IMR-90 (cell line): ENCODE measurements around the gene MNAT1. TPM values are rescaled to one million over a fixed set of nuclear protein-coding genes. Genes with fewer than 3 reads are reported as not detected.

Experiments
- ATAC-seq: fragments of 200-7000 bp; cut with Tn5 transposase; 2 replicates; pipeline ENCODE4 v1.9.1; 2020; ENCODE audit warnings: low read depth, mild to moderate bottlenecking, moderate library complexity
- BruUV-seq: library from RNA; stranded (reverse); fragments of 400-500 nt; replicated peaks from 2 replicates; lab custom pipeline; 2021; lab: Mats Ljungman, UMichigan
- CTCF ChIA-PET: fragments of 300-600 bp; formaldehyde crosslinking; extraction: SDS; loops from one replicate; lab custom pipeline; 2021; ENCODE audit warnings: antibody characterized with exemption; lab: Yijun Ruan, JAX
- POLR2A ChIA-PET: fragments of 300-600 bp; sonication (Branson Sonifier 250); formaldehyde crosslinking; loops from one replicate; lab custom pipeline; 2022; ENCODE audit warnings: antibody characterized with exemption; ENCODE audit not compliant: unreplicated experiment; lab: Charles Lee
- DNase-seq: peaks from one replicate; pipeline ENCODE4 v3.0.0; 2013
- H2AFZ ChIP-seq: replicated peaks from 2 replicates; pipeline ENCODE3; 2013; ENCODE audit warnings: low read length, mild to moderate bottlenecking; ENCODE audit not compliant: poor library complexity
- H2AK5ac ChIP-seq: 2 replicates; pipeline ENCODE4 v1.6.1; 2013; ENCODE audit warnings: low read depth, low read length, inconsistent platforms
- H2AK9ac ChIP-seq: replicated peaks from 2 replicates; pipeline ENCODE3; 2013; ENCODE audit warnings: mild to moderate bottlenecking, low read depth, low read length, moderate library complexity; ENCODE audit not compliant: poor library complexity
- H2BK120ac ChIP-seq: 2 replicates; pipeline ENCODE4 v1.6.1; 2013; ENCODE audit warnings: low read depth, low read length, inconsistent platforms
- H2BK15ac ChIP-seq: 3 replicates; pipeline ENCODE4 v1.6.1; 2013; ENCODE audit warnings: low read depth, low read length, inconsistent platforms
- H2BK20ac ChIP-seq: 2 replicates; pipeline ENCODE4 v1.6.1; 2013; ENCODE audit warnings: low read depth, mild to moderate bottlenecking, inconsistent platforms, low read length, moderate library complexity
- H2BK5ac ChIP-seq: 2 replicates; pipeline ENCODE4 v1.6.1; 2013; ENCODE audit warnings: mild to moderate bottlenecking, low read depth, low read length, inconsistent platforms; ENCODE audit not compliant: poor library complexity, severe bottlenecking
- H3K14ac ChIP-seq: replicated peaks from 2 replicates; pipeline ENCODE4 v1.6.1; 2013; ENCODE audit warnings: low read depth, low read length, inconsistent platforms
- H3K18ac ChIP-seq: 2 replicates; pipeline ENCODE4 v1.6.1; 2013; ENCODE audit warnings: low read depth, low read length, control low read depth
- H3K23ac ChIP-seq: 2 replicates; pipeline ENCODE4 v1.6.1; 2013; ENCODE audit warnings: low read depth, low read length, inconsistent platforms
- H3K27ac ChIP-seq: 2 replicates; pipeline ENCODE4 v1.5.1; 2013; ENCODE audit warnings: mild to moderate bottlenecking, control low read depth, low read length; ENCODE audit not compliant: insufficient read depth
- H3K27me3 ChIP-seq: 2 replicates; pipeline ENCODE4 v1.6.1; 2013; ENCODE audit warnings: low read length; ENCODE audit not compliant: control insufficient read depth, insufficient read depth
- H3K36me3 ChIP-seq: 2 replicates; pipeline ENCODE4 v1.6.1; 2013; ENCODE audit warnings: low read length, mixed read lengths; ENCODE audit not compliant: control insufficient read depth, insufficient read depth
- H3K4ac ChIP-seq: 2 replicates; pipeline ENCODE4 v1.6.1; 2013; ENCODE audit warnings: low read depth, low read length, inconsistent platforms
- H3K4me1 ChIP-seq: 2 replicates; pipeline ENCODE4 v1.6.1; 2013; ENCODE audit warnings: low read length, mixed read lengths; ENCODE audit not compliant: control insufficient read depth, insufficient read depth
- H3K4me2 ChIP-seq: 2 replicates; pipeline ENCODE4 v1.6.1; 2013; ENCODE audit warnings: low read depth, mild to moderate bottlenecking, control low read depth, low read length, moderate library complexity
- H3K4me3 ChIP-seq: 2 replicates; pipeline ENCODE4 v1.5.1; 2013; ENCODE audit warnings: low read depth, mild to moderate bottlenecking, control low read depth, low read length, moderate library complexity; ENCODE audit not compliant: insufficient read depth
- H3K56ac ChIP-seq: 2 replicates; pipeline ENCODE4 v1.6.1; 2013; ENCODE audit warnings: low read length, inconsistent platforms; ENCODE audit not compliant: insufficient read depth; ENCODE audit errors: extremely low read depth
- H3K79me1 ChIP-seq, 2 experiments: 2 replicates each; pipeline ENCODE4 v1.6.1; 2013; ENCODE audit warnings: low read length in 2 of 2, inconsistent platforms in 1 of 2, low read depth in 1 of 2
- H3K9ac ChIP-seq: 2 replicates; pipeline ENCODE4 v1.6.1; 2013; ENCODE audit warnings: low read depth, low read length, control low read depth
- H3K9me1 ChIP-seq: 2 replicates; pipeline ENCODE4 v1.6.1; 2013; ENCODE audit warnings: low read length, inconsistent platforms; ENCODE audit not compliant: insufficient read depth
- H3K9me3 ChIP-seq: 2 replicates; pipeline ENCODE4 v1.6.1; 2013; ENCODE audit warnings: low read length; ENCODE audit not compliant: control insufficient read depth, insufficient read depth
- H4K20me1 ChIP-seq: 2 replicates; pipeline ENCODE4 v1.6.1; 2013; ENCODE audit warnings: low read length, inconsistent platforms; ENCODE audit not compliant: insufficient read depth
- H4K5ac ChIP-seq: 2 replicates; pipeline ENCODE4 v1.6.1; 2013; ENCODE audit warnings: mild to moderate bottlenecking, low read depth, low read length, control low read depth
- H4K8ac ChIP-seq, 2 experiments: 2 replicates each; pipeline ENCODE4 v1.6.1; 2013; ENCODE audit warnings: low read depth in 2 of 2, low read length in 2 of 2, control low read depth in 1 of 2, inconsistent platforms in 1 of 2
- H4K91ac ChIP-seq: 2 replicates; pipeline ENCODE4 v1.6.1; 2013; ENCODE audit warnings: low read depth, low read length, inconsistent platforms; ENCODE audit not compliant: insufficient read depth
- BHLHE40 ChIP-seq: fragments of 150-350 bp; IDR thresholded peaks from 2 replicates; pipeline ENCODE4 v1.6.1; 2016; ENCODE audit warnings: mild to moderate bottlenecking, low read depth, low read length
- CEBPB ChIP-seq: IDR thresholded peaks from 2 replicates; pipeline ENCODE4 v1.6.1; 2012; ENCODE audit warnings: low read depth, low read length, improper control_type of control experiment
- CHD1 ChIP-seq: IDR thresholded peaks from 2 replicates; pipeline ENCODE4 v1.6.1; 2012; ENCODE audit warnings: low read depth, low read length, improper control_type of control experiment
- CTCF ChIP-seq: conservative IDR thresholded peaks from 2 replicates; pipeline ENCODE4 v1.5.1; 2012; ENCODE audit warnings: mild to moderate bottlenecking, low read depth, low read length, improper control_type of control experiment
- FOS ChIP-seq: fragments of 150-350 bp; IDR thresholded peaks from 2 replicates; pipeline ENCODE4 v1.6.1; 2016; ENCODE audit warnings: low read depth, low read length
- MAFK ChIP-seq: IDR thresholded peaks from 2 replicates; pipeline ENCODE4 v1.6.1; 2012; ENCODE audit warnings: low read depth, low read length, improper control_type of control experiment
- MAZ ChIP-seq: IDR thresholded peaks from 2 replicates; pipeline ENCODE4 v1.6.1; 2012; ENCODE audit warnings: low read depth, mild to moderate bottlenecking, low read length, improper control_type of control experiment, moderate library complexity, borderline replicate concordance
- MXI1 ChIP-seq: IDR thresholded peaks from 2 replicates; pipeline ENCODE4 v1.6.1; 2012; ENCODE audit warnings: low read depth, mild to moderate bottlenecking, low read length, moderate library complexity, borderline replicate concordance
- NFE2L2 ChIP-seq: fragments of 150-350 bp; IDR thresholded peaks from 2 replicates; pipeline ENCODE4 v1.6.1; 2016; ENCODE audit warnings: low read depth, mild to moderate bottlenecking, low read length
- POLR2A ChIP-seq: IDR thresholded peaks from 2 replicates; pipeline ENCODE4 v1.6.1; 2012; ENCODE audit warnings: mild to moderate bottlenecking, low read depth, low read length
- RAD21 ChIP-seq: IDR thresholded peaks from 2 replicates; pipeline ENCODE4 v1.6.1; 2012; ENCODE audit warnings: low read length, improper control_type of control experiment
- RCOR1 ChIP-seq: IDR thresholded peaks from 2 replicates; pipeline ENCODE4 v1.6.1; 2012; ENCODE audit warnings: mild to moderate bottlenecking, low read length, improper control_type of control experiment; ENCODE audit not compliant: insufficient replicate concordance
- RFX5 ChIP-seq: IDR thresholded peaks from 2 replicates; pipeline ENCODE4 v1.8.0; 2012; ENCODE audit warnings: low read depth, mild to moderate bottlenecking, low read length, moderate library complexity
- SMC3 ChIP-seq: fragments of 150-350 bp; IDR thresholded peaks from 2 replicates; pipeline ENCODE4 v1.6.1; 2016; ENCODE audit warnings: low read depth, mild to moderate bottlenecking, antibody characterized with exemption, low read length, moderate library complexity
- USF2 ChIP-seq: fragments of 150-350 bp; IDR thresholded peaks from 2 replicates; pipeline ENCODE4 v1.6.1; 2017; ENCODE audit warnings: mild to moderate bottlenecking, antibody characterized with exemption, low read length, low read depth
- WGBS, 2 experiments: methylation state at CpG; one replicate each; pipeline versions ENCODE4 v1.1.5 to v1.1.7; 2013; ENCODE audit warnings: missing lambda C conversion rate in 2 of 2; ENCODE audit not compliant: insufficient read length in 1 of 2; ENCODE audit errors: extremely low coverage in 2 of 2; 5-methylcytosine and 5-hydroxymethylcytosine counted together
- dilution Hi-C: fragments of 300-500 bp; cut with HindIII; formaldehyde crosslinking; loops from one replicate; pipeline ENCODE4 v1.14.3; 2018; ENCODE audit warnings: low sequenced_read_pairs; ENCODE audit not compliant: unreplicated experiment
- in situ Hi-C: fragments of 300-500 bp; cut with MboI; formaldehyde crosslinking; loops from 3 replicates; pipeline ENCODE4 v1.14.3; 2019; ENCODE audit warnings: low sequenced_read_pairs, inconsistent platforms, mixed read lengths
- intact Hi-C: fragments of 100-400 bp; cut with micrococcal nuclease; formaldehyde crosslinking; loops from 2 replicates; pipeline ENCODE4 v1.10.0; 2022
- polyA plus RNA-seq, 3 experiments: library from polyadenylated mRNA; depleted of rRNA; stranded (reverse); fragments of >200 nt; gene quantifications; 2 replicates each; pipeline ENCODE4 v1.2.3, GENCODE V29; 2012; ENCODE audit warnings: low replicate concordance in 1 of 3
- total RNA-seq: library from RNA; depleted of rRNA; stranded (reverse); fragments of >200 nt; gene quantifications from 2 replicates; pipeline ENCODE4 v1.2.3, GENCODE V29; 2012
- TF ChIP-seq, protein P1 (sequence below): fragments of 150-350 bp; IDR thresholded peaks from 2 replicates; pipeline ENCODE4 v1.6.1; 2016; ENCODE audit warnings: low read depth, mild to moderate bottlenecking, low read length, moderate library complexity, borderline replicate concordance

Gene MNAT1
- total and polyA plus RNA-seq, 2 of the 4 experiments (the other 2 are of a cell fraction): 48.2 to 53.0 TPM

- no peaks in the 10 kb centered on the region for H4K20me1 ChIP-seq
- ATAC-seq: no peak
- no peaks in the 10 kb centered on the region for H3K79me1 ChIP-seq
- WGBS, 2 experiments: no CpG with 5 or more reads among the region's 4 CpGs
- no peak overlapping the region for H3K27ac ChIP-seq
- H3K4me2 ChIP-seq: no peak overlapping the region
- H2AK9ac ChIP-seq: no peak overlapping the region
- TF ChIP-seq USF2 (no peak), SMC3 (no peak), CTCF (no peak), NFE2L2 (no peak), BHLHE40 (no peak), RCOR1 (no peak), CHD1 (no peak), POLR2A (no peak), RFX5 (no peak), MXI1 (no peak), CEBPB (no peak), FOS (no peak), MAFK (no peak), RAD21 (no peak), MAZ (no peak)
- TF ChIP-seq, protein P1, sequence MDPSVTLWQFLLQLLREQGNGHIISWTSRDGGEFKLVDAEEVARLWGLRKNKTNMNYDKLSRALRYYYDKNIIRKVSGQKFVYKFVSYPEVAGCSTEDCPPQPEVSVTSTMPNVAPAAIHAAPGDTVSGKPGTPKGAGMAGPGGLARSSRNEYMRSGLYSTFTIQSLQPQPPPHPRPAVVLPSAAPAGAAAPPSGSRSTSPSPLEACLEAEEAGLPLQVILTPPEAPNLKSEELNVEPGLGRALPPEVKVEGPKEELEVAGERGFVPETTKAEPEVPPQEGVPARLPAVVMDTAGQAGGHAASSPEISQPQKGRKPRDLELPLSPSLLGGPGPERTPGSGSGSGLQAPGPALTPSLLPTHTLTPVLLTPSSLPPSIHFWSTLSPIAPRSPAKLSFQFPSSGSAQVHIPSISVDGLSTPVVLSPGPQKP: no peak
- H3K18ac ChIP-seq: no peak overlapping the region
- H3K4ac ChIP-seq: no peak overlapping the region
- H3K4me3 ChIP-seq: no peak overlapping the region
- H4K5ac ChIP-seq: no peak overlapping the region
- H3K23ac ChIP-seq: no peak overlapping the region
- no TSS peak for BruUV-seq
- intact Hi-C loops (no loop called here), in situ Hi-C loops (no loop called here), dilution Hi-C loops (no loop called here)
- no peaks in the 10 kb centered on the region for H3K4me1 ChIP-seq
- H3K56ac ChIP-seq: no peak overlapping the region
- H3K27me3 ChIP-seq: no peaks in the 10 kb centered on the region
- H2BK15ac ChIP-seq: no peak overlapping the region
- H3K9me1 ChIP-seq: no peaks in the 10 kb centered on the region
- H2AFZ ChIP-seq: no peak overlapping the region
- H2AK5ac ChIP-seq: no peak overlapping the region
- no peak overlapping the region for H2BK20ac ChIP-seq
- no peak overlapping the region for H2BK120ac ChIP-seq
- ChIA-PET CTCF (no interaction called here), POLR2A (no interaction called here)
- H3K9me3 ChIP-seq: peaks cover 2% of the 10 kb centered on the region; the same call in 1 of the 2 replicates
- DNase-seq: no peak
- no peak overlapping the region for H3K14ac ChIP-seq
- no peak overlapping the region for H4K8ac ChIP-seq
- H2BK5ac ChIP-seq: no peak overlapping the region
- H3K9ac ChIP-seq: no peak overlapping the region
- no peak overlapping the region for H4K91ac ChIP-seq
- H3K36me3 ChIP-seq: no peaks in the 10 kb centered on the region
Measured at GRCh38 chr14:60695327-60695726, 39.2 kb upstream of the MNAT1 start.
